ENCODE results near the gene RAB3A.
"Not testable (repeated sequence)": the region's sequence is repeated elsewhere in the genome, so short reads cannot be mapped to it uniquely, and the experiment has no call there.

RAB3A gene

DNA sequence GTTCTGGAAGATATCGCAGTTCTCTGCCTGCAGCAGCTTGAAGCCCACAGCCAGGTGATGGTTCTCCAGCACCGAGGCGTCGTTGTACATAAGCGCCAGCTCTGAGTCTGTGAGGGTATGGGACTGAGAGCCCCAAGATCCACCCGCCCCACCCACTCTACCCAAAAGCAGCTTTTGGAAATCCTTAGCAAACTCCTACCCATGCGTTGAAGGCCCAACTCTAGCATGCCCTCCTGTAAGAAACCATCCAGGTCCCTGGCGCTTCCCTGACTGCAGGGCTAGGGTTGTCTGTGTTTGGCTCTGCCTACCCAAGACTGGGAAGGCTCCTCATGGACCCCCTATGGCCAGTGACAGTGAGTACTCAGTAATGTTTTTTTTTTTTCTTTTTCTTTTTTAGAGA, 12.9 kb upstream of the RAB3A start:
- peaks cover 12% of the 10 kb centered on the region for H3K4me1 Mint-ChIP-seq (ENCODE audit: low read depth)
- no peak overlapping the region for H3K27ac Mint-ChIP-seq
- H3K27me3 Mint-ChIP-seq: peaks cover 41% of the 10 kb centered on the region
- H3K36me3 Mint-ChIP-seq (ENCODE audit: low read depth): no peaks in the 10 kb centered on the region
- no peak overlapping the region for H3K4me3 Mint-ChIP-seq
- no peaks in the 10 kb centered on the region for H3K9me3 Mint-ChIP-seq
- intact Hi-C loops (cut with micrococcal nuclease): no loop called here

DNA sequence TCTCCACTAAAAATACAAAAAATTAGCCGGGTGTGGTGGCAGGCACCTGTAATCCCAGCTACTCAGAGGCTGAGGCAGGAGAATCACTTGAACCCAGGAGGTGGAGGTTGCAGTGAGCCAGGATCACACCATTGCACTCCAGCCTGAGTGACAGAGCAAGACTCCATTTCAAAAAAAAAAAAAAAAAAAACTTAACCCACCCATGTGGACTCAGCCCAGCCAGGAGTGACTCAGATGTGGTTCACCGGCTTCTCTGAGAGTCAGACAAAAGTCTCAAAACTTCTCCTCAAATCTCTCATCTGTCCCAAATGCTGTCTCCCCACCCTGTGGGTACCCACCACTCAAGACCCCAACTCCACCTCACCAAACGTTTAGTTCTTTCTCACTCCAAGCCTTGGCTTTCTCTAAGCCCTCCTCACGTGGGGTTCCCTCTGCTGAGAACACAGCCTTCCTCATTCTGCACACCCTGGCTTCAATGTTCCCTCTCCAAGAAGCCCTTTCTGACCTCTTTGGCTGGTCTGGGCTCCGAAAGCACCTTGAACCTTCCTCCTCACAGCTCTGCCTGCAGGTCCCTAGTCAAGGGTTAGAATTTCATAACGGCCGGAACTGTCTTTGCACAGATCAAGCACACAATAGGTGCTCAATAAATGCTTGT, 11.1 kb upstream of the RAB3A start:
- Mint-ChIP-seq H3K27ac (peak overlapping the region; percentile 33), H3K4me1 (ENCODE audit: low read depth) (peaks cover 12% of the 10 kb centered on the region), H3K36me3 (ENCODE audit: low read depth) (no peaks in the 10 kb centered on the region), H3K27me3 (peaks cover 42% of the 10 kb centered on the region), H3K9me3 (no peaks in the 10 kb centered on the region), H3K4me3 (no peak overlapping the region)
- intact Hi-C loops (cut with micrococcal nuclease): no loop called here

DNA sequence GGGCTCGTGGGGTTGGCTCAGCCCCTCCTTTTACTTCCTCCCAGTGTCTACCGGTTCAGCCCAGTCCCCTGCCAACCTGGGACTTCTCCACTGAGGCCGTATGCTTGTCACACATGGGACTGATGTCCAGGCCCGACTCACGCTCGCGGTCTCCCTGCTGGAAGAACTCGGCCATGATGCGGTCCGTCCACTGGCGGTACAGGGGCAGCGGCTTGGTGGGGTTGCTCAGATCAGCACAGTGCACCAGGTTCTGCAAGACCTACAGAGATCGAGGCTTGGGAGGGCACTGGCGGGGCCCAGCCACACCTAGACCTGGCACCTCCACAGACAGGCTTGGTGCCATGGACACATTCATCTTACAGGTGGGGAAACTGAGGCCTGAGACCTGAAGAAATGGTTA, 7.8 kb upstream of the RAB3A start:
- Mint-ChIP-seq H3K27me3 (peaks cover 48% of the 10 kb centered on the region), H3K9me3 (no peaks in the 10 kb centered on the region), H3K36me3 (ENCODE audit: low read depth) (no peaks in the 10 kb centered on the region), H3K27ac (no peak overlapping the region), H3K4me3 (no peak overlapping the region), H3K4me1 (ENCODE audit: low read depth) (peaks cover 12% of the 10 kb centered on the region)
- intact Hi-C loops (cut with micrococcal nuclease): no loop called here

DNA sequence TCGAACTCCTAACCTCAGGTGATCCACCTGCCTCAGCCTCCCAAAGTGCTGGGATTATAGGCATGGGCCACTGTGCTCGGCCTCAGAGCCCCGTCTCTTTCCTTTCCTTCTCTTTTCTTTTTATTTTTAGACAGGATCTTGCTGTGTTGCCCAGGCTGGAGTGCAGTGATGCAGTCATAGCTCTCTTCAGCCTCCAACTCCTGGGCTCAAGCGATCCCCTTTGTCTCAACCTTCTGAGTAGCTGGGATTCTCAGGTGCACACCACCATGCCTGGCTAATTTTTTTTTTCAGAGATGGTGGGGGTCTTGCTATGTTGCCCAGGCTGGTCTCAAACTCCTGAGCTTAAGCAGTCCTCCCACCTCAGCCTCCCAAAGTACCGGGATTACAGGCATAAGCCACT, 6.1 kb upstream of the RAB3A start:
- Mint-ChIP-seq H3K27me3 (peaks cover 45% of the 10 kb centered on the region), H3K4me1 (ENCODE audit: low read depth) (peaks cover 12% of the 10 kb centered on the region)
- not testable (repeated sequence) for H3K4me3 Mint-ChIP-seq; H3K27ac Mint-ChIP-seq; H3K9me3 Mint-ChIP-seq; H3K36me3 Mint-ChIP-seq (ENCODE audit: low read depth)
- intact Hi-C loops (cut with micrococcal nuclease): loop anchor here (10.0 kb wide), 1 partner anchor 115 kb away; the partner anchor contains the start of gene LSM4

DNA sequence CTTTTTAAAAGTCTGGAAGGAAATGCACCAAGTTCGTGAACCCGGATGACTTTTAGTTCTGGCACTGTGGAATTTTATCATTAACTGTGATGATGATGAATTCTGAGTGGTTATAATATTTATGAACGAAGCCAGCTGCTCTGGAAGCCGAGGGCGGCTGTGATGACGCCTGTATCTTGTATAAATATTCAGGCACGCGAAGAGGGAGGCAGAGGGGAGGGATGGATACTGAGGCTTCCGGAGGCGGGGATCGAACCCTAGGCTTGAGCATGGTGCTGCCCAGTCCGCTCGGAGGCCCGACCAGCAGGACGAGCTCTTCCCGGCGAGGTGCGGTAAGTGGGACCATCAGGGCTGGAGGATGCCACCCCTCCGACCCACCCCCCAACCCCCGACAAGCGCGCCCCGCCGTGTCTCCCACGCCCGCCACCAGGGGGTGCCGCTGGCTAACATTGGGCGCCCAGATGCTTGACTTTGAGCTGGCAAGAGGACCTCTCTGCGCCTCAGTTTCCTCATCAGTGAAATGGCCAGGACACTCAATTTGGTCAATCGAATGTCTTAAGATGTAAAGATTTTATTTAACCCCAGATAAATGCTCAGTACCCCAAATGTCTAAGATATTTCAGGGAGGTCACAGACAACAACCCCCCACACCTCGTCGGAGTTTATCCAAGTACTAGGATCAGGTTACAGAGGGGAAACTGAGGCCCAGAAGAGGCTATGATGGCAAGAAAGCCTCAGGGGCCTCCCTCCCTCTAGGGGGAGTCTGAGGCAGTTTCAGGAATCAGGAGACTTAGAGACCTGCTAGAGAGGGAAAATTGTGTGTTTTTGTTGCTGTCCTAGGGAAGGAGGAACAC, 4.5 kb upstream of the RAB3A start:
- Mint-ChIP-seq H3K4me3 (no peak overlapping the region), H3K27me3 (peaks cover 40% of the 10 kb centered on the region)
- intact Hi-C loops (cut with micrococcal nuclease): loop anchor here (1.0 to 10.0 kb wide), 2 partner anchors 43 to 116 kb away; partner anchors contain the start of gene LSM4

DNA sequence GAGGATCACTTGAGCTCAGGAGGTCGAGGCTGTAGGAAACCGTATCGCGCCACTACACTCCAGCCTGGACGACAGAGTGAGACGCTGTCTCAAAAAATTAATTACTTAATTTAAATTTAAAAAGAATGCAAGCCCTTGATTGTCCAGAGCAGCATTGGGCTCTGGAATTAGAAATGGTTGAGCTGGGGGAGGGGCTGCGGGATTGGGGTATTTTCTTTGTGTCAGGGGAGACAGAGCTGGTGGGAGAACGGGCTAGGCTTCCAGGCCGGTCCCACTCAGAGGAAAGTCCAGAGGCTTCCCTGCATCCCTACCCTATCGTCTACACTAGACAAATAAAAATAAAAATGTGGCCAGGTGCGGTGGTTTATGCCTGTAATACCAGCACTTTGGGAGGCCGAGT, 2.2 kb upstream of the RAB3A start:
- no peak overlapping the region for H3K27ac Mint-ChIP-seq
- H3K36me3 Mint-ChIP-seq (ENCODE audit: low read depth): peaks cover 22% of the 10 kb centered on the region
- H3K9me3 Mint-ChIP-seq: no peaks in the 10 kb centered on the region
- H3K4me1 Mint-ChIP-seq (ENCODE audit: low read depth): peaks cover 34% of the 10 kb centered on the region
- intact Hi-C loops (cut with micrococcal nuclease): loop anchor here (10.0 kb wide), 1 partner anchor 119 kb away; the partner anchor contains the start of gene LSM4
- H3K27me3 Mint-ChIP-seq: peaks cover 41% of the 10 kb centered on the region
- H3K4me3 Mint-ChIP-seq: no peak overlapping the region

More for the DNA sequence above, 4.5 kb upstream of the RAB3A start:
- Mint-ChIP-seq H3K9me3 (no peaks in the 10 kb centered on the region), H3K36me3 (ENCODE audit: low read depth) (peaks cover 7% of the 10 kb centered on the region), H3K4me1 (ENCODE audit: low read depth) (peaks cover 18% of the 10 kb centered on the region), H3K27ac (no peak overlapping the region)

DNA sequence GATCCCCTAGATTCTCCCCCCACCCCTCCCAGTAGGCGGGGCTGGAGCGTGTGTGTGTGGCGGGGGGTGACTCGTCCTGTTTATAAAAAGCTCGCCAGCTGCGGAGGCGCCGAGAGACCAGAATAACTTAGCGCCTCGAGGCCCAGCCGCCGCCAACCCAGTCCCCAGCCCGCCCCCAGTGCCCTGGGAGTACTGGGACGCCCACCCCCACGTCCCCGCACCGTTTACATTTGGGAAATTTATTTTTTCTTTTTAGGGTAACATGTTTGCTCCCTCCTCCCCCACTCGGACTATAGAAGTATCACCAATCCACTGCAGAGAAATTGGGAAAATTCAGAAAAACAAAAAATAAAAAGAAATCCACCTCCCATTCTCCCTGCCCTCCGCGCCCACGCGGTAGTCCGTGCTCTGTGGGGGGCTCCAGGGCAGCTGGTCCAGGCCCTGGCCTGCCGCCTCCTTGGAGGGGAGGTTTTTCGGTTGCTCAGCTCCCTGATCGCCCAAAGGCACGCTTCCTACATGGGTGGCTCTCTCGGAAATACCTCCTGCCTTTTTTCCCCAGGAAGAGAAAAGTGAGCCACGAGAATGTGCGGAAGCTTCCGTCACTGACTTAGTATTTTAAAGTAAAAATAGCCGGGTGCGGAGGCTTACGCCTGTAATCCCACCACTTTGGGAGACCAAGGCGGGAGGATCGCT, 1.5 kb upstream of the RAB3A start:
- H3K9me3 Mint-ChIP-seq: no peaks in the 10 kb centered on the region
- peaks cover 36% of the 10 kb centered on the region for H3K27me3 Mint-ChIP-seq
- peaks cover 34% of the 10 kb centered on the region for H3K4me1 Mint-ChIP-seq (ENCODE audit: low read depth)
- H3K4me3 Mint-ChIP-seq: peak overlapping the region; percentile 87
- peaks cover 25% of the 10 kb centered on the region for H3K36me3 Mint-ChIP-seq (ENCODE audit: low read depth)
- H3K27ac Mint-ChIP-seq: peak overlapping the region; percentile 94
- intact Hi-C loops (cut with micrococcal nuclease): loop anchor here (10.0 kb wide), 1 partner anchor 119 kb away; the partner anchor contains the start of gene LSM4

DNA sequence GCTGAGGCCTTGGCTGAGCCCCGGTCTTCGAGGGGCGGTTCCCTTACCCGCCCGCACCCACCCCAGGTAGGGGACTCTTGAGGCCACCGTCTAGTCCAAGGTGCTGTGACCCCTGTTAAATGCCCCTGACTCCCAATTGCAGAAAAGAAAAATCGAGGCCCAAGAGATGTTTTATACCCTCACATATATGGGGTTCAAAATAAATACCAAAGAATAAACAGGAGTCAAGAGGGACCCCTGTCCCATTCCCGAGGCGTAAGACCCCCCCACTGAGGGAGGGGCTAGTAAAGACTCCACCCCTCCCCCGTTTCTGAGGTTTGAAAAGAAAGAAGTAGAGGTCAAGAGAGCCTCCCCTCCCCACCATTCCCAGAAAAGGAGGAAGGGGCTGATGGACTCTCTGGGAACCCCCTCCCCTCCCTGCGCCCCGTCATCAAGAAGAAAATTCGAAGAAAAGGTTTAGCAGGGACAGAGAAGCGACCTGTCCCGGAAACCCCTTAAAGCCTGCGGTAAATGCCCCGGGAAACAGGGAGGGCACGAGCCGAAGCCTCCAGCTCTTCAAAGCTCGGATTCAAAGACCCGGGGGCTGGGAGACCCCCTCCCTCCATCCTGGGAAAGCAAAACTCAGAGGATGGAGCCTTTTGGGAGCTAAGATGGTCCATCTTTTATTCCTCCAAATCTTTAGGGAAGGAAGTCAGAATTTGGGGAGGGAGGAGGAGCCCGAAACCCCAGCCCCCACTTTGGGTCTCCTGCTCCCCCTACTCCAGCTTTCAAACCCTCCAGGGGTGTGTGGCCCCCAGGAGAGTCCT, 755 bp upstream of the RAB3A start:
- H3K36me3 Mint-ChIP-seq (ENCODE audit: low read depth): peaks cover 32% of the 10 kb centered on the region
- peaks cover 28% of the 10 kb centered on the region for H3K27me3 Mint-ChIP-seq
- H3K4me3 Mint-ChIP-seq: peak overlapping the region; percentile 87
- no peaks in the 10 kb centered on the region for H3K9me3 Mint-ChIP-seq
- peak overlapping the region; percentile 94 for H3K27ac Mint-ChIP-seq
- H3K4me1 Mint-ChIP-seq (ENCODE audit: low read depth): peaks cover 34% of the 10 kb centered on the region
- intact Hi-C loops (cut with micrococcal nuclease): loop anchor here (1.0 to 10.0 kb wide), 4 partner anchors 12 to 213 kb away; partner anchors contain the start of genes IFI30, LSM4 and SSBP4

DNA sequence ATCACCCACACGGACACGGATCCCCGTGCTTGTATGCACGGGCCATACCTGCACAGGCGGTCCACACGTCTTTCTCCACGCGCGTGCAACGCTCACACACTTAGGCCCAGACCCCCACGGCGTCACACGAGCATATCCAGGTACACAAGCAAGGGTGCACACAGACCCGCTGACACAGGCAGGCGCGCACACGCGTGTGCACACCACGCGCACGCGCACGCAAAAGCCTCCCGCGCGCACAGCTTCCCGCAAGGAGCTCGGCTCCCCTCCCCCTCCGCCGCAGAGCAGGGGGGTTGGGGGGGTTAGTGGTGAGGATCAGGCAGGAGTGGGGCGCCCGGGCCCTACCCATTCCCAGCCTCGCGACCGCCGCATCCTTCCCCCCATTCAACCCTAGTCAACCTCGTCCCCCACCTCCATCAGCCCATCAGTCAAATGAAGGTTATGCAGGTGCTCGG, 407 bp downstream of the RAB3A start:
- peak overlapping the region; percentile 94 for H3K27ac Mint-ChIP-seq
- peaks cover 34% of the 10 kb centered on the region for H3K4me1 Mint-ChIP-seq (ENCODE audit: low read depth)
- no peaks in the 10 kb centered on the region for H3K9me3 Mint-ChIP-seq
- H3K36me3 Mint-ChIP-seq (ENCODE audit: low read depth): peaks cover 44% of the 10 kb centered on the region
- peak overlapping the region; percentile 93 for H3K4me3 Mint-ChIP-seq
- H3K27me3 Mint-ChIP-seq: peaks cover 18% of the 10 kb centered on the region
- intact Hi-C loops (cut with micrococcal nuclease): loop anchor here (5.0 to 10.0 kb wide), 2 partner anchors 121 to 214 kb away; partner anchors contain the start of genes LSM4 and SSBP4

DNA sequence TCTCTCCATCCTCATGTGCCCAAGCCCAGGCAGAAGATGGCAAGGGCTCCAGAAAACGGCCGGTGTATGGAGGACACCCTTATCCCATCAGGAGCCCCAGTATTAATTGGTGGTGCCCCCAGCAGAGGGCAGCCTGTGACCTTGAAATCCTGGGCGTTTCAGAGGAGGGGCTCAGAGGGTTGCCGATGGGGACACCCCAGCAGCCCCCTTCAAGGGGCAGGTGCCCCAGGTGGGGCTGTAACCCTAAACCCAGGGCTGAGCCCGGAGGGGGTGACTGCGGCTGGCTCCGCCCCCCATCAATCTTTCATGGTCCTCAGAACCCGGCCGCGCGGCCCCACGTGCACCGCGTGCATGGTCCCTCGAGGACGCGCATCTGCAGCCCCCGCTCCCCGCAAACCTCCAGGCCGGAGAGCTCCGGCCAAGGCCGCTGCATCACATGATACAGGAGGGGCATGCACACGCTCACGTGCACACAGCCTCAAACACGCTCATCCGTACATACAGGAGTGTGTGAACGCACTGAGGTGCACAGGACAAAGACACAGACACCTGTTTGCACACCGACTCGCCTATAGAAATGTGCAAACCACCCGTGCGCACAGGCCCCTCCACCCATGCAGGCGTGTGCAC, 949 bp downstream of the RAB3A start:
- H3K4me1 Mint-ChIP-seq (ENCODE audit: low read depth): peaks cover 34% of the 10 kb centered on the region
- peak overlapping the region; percentile 93 for H3K4me3 Mint-ChIP-seq
- peaks cover 49% of the 10 kb centered on the region for H3K36me3 Mint-ChIP-seq (ENCODE audit: low read depth)
- peak overlapping the region; percentile 94 for H3K27ac Mint-ChIP-seq
- H3K27me3 Mint-ChIP-seq: peaks cover 14% of the 10 kb centered on the region
- intact Hi-C loops (cut with micrococcal nuclease): loop anchor here (5.0 to 10.0 kb wide), 2 partner anchors 122 to 214 kb away; partner anchors contain the start of genes LSM4 and SSBP4
- no peaks in the 10 kb centered on the region for H3K9me3 Mint-ChIP-seq

DNA sequence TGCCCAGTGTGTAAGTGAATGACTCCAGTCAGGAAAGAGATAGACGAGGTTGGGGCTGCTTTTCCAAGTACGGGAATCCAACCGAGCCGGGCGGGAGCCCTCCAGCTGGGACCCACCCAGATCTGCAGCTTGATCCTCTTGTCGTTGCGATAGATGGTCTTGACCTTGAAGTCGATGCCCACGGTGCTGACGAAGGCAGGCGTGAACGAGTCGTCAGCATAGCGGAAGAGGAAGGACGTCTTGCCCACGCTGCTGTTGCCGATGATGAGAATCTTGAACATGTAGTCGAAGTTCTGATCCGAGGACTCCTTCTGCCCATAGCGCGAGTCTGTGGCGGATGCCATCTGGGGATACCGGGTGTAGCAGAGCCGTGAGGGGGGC, 1.5 kb downstream of the RAB3A start:
- H3K36me3 Mint-ChIP-seq (ENCODE audit: low read depth): peaks cover 54% of the 10 kb centered on the region
- no peaks in the 10 kb centered on the region for H3K9me3 Mint-ChIP-seq
- intact Hi-C loops (cut with micrococcal nuclease): loop anchor here (5.0 to 10.0 kb wide), 2 partner anchors 122 to 215 kb away; partner anchors contain the start of genes LSM4 and SSBP4
- peak overlapping the region; percentile 94 for H3K27ac Mint-ChIP-seq
- H3K4me1 Mint-ChIP-seq (ENCODE audit: low read depth): peaks cover 34% of the 10 kb centered on the region
- H3K27me3 Mint-ChIP-seq: peaks cover 13% of the 10 kb centered on the region
- H3K4me3 Mint-ChIP-seq: peak overlapping the region; percentile 14

DNA sequence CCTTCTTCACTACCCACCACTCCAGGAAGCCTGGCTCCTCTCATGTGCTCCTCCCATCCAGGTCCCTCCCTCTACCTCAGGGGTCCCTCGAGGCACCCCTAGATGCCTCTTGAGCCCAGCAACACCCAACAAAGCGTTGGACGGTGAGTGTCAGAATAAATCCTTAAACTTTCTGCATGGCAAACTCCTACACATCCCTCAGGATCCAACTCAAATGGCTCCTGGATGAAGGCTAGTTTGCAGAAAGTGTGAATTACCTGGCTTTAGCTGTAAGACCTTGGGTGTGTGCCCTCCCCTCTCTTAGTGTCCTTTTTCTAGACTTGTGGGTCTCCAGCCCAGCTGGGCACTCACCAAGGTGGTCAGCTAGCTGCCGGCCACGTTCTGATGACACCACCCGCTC, 5.5 kb downstream of the RAB3A start:
- peaks cover 80% of the 10 kb centered on the region for H3K36me3 Mint-ChIP-seq (ENCODE audit: low read depth)
- no peaks in the 10 kb centered on the region for H3K9me3 Mint-ChIP-seq
- no peak overlapping the region for H3K4me3 Mint-ChIP-seq
- peaks cover 34% of the 10 kb centered on the region for H3K4me1 Mint-ChIP-seq (ENCODE audit: low read depth)
- H3K27ac Mint-ChIP-seq: no peak overlapping the region
- intact Hi-C loops (cut with micrococcal nuclease): no loop called here
- H3K27me3 Mint-ChIP-seq: peaks cover 9% of the 10 kb centered on the region
